ENCODE measurements around the gene HDAC10. TPM values are rescaled to one million over a fixed set of nuclear protein-coding genes. Genes with fewer than 3 reads are reported as not detected.

The HDAC10 gene
- total RNA-seq, 3 donors from 2014 or later (not counting 1 experiment from before 2014, with no cell fraction given), result 112 to 131 (median 123) TPM

- Histone ChIP-seq H3K27ac (ENCODE audit: low read length) (no peak overlapping the region), H3K4me3 (ENCODE audit: low read length) (no peak overlapping the region), H3K9me3 (ENCODE audit: control insufficient read depth, insufficient read depth, low read length) (no peaks in the 10 kb centered on the region), H3K36me3 (ENCODE audit: control insufficient read depth, insufficient read depth, low read length) (no peaks in the 10 kb centered on the region), H3K4me1 (ENCODE audit: control insufficient read depth, insufficient read depth, low read length) (peaks cover 32% of the 10 kb centered on the region), H3K27me3 (ENCODE audit: control insufficient read depth, insufficient read depth, low read length) (no peaks in the 10 kb centered on the region)
- Mint-ChIP-seq H3K27me3 (ENCODE audit: low read depth in 2 of 2) (peaks cover 9 to 17% of the 10 kb centered on the region in 2 donors), H3K4me3 (no peak overlapping the region), H3K36me3 (no peaks in the 10 kb centered on the region), H3K4me1 (peaks cover 0 to 5% of the 10 kb centered on the region in 2 donors), H3K27ac (no peak overlapping the region), H3K9me3 (no peaks in the 10 kb centered on the region)
- TF ChIP-seq, protein P1, sequence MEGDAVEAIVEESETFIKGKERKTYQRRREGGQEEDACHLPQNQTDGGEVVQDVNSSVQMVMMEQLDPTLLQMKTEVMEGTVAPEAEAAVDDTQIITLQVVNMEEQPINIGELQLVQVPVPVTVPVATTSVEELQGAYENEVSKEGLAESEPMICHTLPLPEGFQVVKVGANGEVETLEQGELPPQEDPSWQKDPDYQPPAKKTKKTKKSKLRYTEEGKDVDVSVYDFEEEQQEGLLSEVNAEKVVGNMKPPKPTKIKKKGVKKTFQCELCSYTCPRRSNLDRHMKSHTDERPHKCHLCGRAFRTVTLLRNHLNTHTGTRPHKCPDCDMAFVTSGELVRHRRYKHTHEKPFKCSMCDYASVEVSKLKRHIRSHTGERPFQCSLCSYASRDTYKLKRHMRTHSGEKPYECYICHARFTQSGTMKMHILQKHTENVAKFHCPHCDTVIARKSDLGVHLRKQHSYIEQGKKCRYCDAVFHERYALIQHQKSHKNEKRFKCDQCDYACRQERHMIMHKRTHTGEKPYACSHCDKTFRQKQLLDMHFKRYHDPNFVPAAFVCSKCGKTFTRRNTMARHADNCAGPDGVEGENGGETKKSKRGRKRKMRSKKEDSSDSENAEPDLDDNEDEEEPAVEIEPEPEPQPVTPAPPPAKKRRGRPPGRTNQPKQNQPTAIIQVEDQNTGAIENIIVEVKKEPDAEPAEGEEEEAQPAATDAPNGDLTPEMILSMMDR (IDR thresholded peaks at IDR 0.05), result no peak
- DNase-seq, result no peak
- 91% methylated on average over 29 of the region's 29 CpGs for whole genome bisulfite sequencing (ENCODE audit: insufficient coverage)
- ATAC-seq, result no peak
- intact Hi-C loops (cut with micrococcal nuclease), result no loop called here
These were observed 45.8 kb upstream of the HDAC10 start for GRCh38 chr22:50296658-50297490.

DNA sequence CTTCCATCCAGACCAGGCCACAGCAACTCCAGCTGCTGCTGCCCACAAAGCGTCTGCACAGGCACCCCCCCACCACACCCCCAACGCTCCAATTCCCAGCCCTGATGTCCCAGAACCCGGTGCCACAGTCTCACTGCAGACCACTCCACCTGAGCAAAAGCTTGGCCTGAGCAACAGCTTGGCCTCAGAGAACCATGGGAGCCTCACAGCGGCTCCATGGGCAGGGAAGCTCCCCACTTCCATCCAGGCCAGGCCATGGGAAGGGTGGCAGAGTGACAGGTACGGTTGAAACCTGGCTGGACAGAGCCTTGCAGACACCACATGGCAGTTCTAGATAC is 43.2 kb upstream of the HDAC10 start:
- H3K27me3 Mint-ChIP-seq (ENCODE audit: low read depth in 2 of 2), result peaks cover 9 to 22% of the 10 kb centered on the region in 2 donors
- WGBS (ENCODE audit: insufficient coverage), result 53% methylated on average over 5 of the region's 5 CpGs
- ATAC-seq, result no peak
- Histone ChIP-seq H3K27me3 (ENCODE audit: control insufficient read depth, insufficient read depth, low read length) (no peaks in the 10 kb centered on the region), H3K4me3 (ENCODE audit: low read length) (no peak overlapping the region), H3K9me3 (ENCODE audit: control insufficient read depth, insufficient read depth, low read length) (no peaks in the 10 kb centered on the region), H3K36me3 (ENCODE audit: control insufficient read depth, insufficient read depth, low read length) (no peaks in the 10 kb centered on the region), H3K27ac (ENCODE audit: low read length) (no peak overlapping the region), H3K4me1 (ENCODE audit: control insufficient read depth, insufficient read depth, low read length) (peaks cover 27% of the 10 kb centered on the region)
- peaks cover 0 to 5% of the 10 kb centered on the region in 2 donors for H3K4me1 Mint-ChIP-seq
- H3K9me3 Mint-ChIP-seq, result no peaks in the 10 kb centered on the region
- intact Hi-C loops (cut with micrococcal nuclease), result no loop called here
- no peak for DNase-seq
- H3K4me3 Mint-ChIP-seq, result no peak overlapping the region
- no peaks in the 10 kb centered on the region for H3K36me3 Mint-ChIP-seq
- H3K27ac Mint-ChIP-seq, result no peak overlapping the region
- TF ChIP-seq, protein P1 (IDR thresholded peaks at IDR 0.05), result no peak

DNA sequence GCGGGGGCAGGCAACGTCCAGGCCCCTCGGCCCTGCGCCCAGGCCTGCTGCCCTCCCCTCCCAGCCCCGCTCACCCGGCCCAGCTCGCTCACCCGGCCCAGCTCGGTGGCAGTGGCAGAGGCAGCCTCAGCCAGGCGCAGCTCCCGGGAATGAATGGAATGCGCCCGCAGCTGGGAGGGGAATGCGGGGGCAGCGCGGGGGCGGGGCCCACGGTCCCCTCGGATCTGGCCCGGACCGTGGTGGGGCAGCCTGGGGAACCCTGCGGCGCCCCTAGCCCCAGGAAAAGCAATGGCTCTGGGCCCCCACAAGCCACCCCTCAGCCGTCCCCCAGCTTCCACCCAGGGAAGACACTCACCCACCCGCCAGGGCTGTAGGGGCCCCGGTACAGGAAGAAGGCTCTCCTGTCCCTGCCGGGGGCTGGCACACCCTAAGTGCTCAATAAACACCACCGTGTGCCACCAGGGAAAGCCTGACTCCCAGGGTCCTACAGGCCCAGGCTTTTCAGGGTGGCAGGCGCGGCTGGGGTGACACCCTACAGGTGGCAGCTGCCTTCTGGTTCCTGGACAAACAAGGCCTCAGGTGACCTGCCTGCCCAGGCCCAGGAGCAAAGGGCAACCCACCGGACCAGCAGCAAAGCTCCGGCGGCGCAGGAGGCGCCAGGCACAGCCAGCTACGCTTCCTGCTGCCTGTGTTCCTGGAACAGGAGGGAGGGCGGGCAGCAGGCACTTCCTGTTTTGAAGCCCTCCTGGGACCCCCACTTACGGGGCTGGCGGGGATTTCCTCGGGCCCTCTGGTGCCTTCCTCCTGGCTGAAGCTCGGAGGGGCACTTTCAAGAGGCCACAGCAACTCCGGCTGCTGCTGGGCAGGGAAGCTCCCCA is 42.6 kb upstream of the HDAC10 start:
- WGBS (ENCODE audit: insufficient coverage), result 30% methylated on average over 42 of the region's 42 CpGs
- Histone ChIP-seq H3K36me3 (ENCODE audit: control insufficient read depth, insufficient read depth, low read length) (no peaks in the 10 kb centered on the region), H3K4me1 (ENCODE audit: control insufficient read depth, insufficient read depth, low read length) (peaks cover 27% of the 10 kb centered on the region), H3K27ac (ENCODE audit: low read length) (no peak overlapping the region), H3K4me3 (ENCODE audit: low read length) (no peak overlapping the region), H3K9me3 (ENCODE audit: control insufficient read depth, insufficient read depth, low read length) (no peaks in the 10 kb centered on the region), H3K27me3 (ENCODE audit: control insufficient read depth, insufficient read depth, low read length) (no peaks in the 10 kb centered on the region)
- TF ChIP-seq, protein P1 (IDR thresholded peaks at IDR 0.05), result no peak
- DNase-seq (no peak), ATAC-seq (no peak)
- Mint-ChIP-seq H3K4me3 (no peak overlapping the region), H3K9me3 (no peaks in the 10 kb centered on the region), H3K36me3 (no peaks in the 10 kb centered on the region), H3K27me3 (ENCODE audit: low read depth in 2 of 2) (peaks cover 9 to 22% of the 10 kb centered on the region in 2 donors), H3K27ac (no peak overlapping the region), H3K4me1 (peaks cover 0 to 5% of the 10 kb centered on the region in 2 donors)
- intact Hi-C loops (cut with micrococcal nuclease), result no loop called here

Measured in natural killer cell (primary cell).